Skeletal muscle tissue (tissue), 4 donors: Measurements from ENCODE around the gene TMEM45A. TPM values are rescaled to one million over a fixed set of nuclear protein-coding genes. Genes with fewer than 3 reads are reported as not detected.
"Not testable (repeated sequence)": the region's sequence is repeated elsewhere in the genome, so short reads cannot be mapped to it uniquely, and the experiment has no call there.

Experiments
- H3K27ac ChIP-seq: one replicate; pipeline ENCODE4 v1.7.0; 2013; ENCODE audit warnings: mild to moderate bottlenecking, low read depth, low read length, inconsistent platforms
- H3K27me3 ChIP-seq, 3 donors: one replicate each; pipeline ENCODE4 v1.7.0; 2013; ENCODE audit warnings: low read length in 3 of 3; ENCODE audit not compliant: control insufficient read depth in 3 of 3, insufficient read depth in 3 of 3
- H3K36me3 ChIP-seq, 3 donors: one replicate each; pipeline ENCODE4 v1.7.0; 2013; ENCODE audit warnings: low read length in 3 of 3; ENCODE audit not compliant: control insufficient read depth in 3 of 3, insufficient read depth in 3 of 3
- H3K4me1 ChIP-seq, 3 donors: one replicate each; pipeline ENCODE4 v1.7.0; 2013; ENCODE audit warnings: low read length in 3 of 3, mild to moderate bottlenecking in 3 of 3; ENCODE audit not compliant: control insufficient read depth in 3 of 3, insufficient read depth in 3 of 3
- H3K4me3 ChIP-seq, 3 donors: one replicate each; pipeline ENCODE4 v1.7.0; 2013; ENCODE audit warnings: low read length in 3 of 3
- H3K9ac ChIP-seq, 3 donors: one replicate each; pipeline ENCODE4 v1.7.0; 2013; ENCODE audit warnings: low read length in 3 of 3, mild to moderate bottlenecking in 3 of 3, moderate library complexity in 2 of 3, low read depth in 1 of 3
- H3K9me3 ChIP-seq, 3 donors: one replicate each; pipeline ENCODE4 v1.7.0; 2013; ENCODE audit warnings: low read length in 3 of 3; ENCODE audit not compliant: control insufficient read depth in 3 of 3
- total RNA-seq: library from RNA; depleted of rRNA; stranded (reverse); fragments of >200 nt; gene quantifications from one replicate; pipeline ENCODE4 v1.2.3, GENCODE V29; 2014
- donor health status: Osteomylitis.

The TMEM45A gene
- total RNA-seq, 1 donor from 2014 or later, result 15.7 TPM

- H3K9ac ChIP-seq, H3K4me1 ChIP-seq, H3K27ac ChIP-seq, H3K9me3 ChIP-seq, H3K4me3 ChIP-seq, H3K27me3 ChIP-seq, H3K36me3 ChIP-seq: not testable (repeated sequence)
These were observed 89.7 kb downstream of the TMEM45A start for GRCh38 chr3:100582157-100582556.

GRCh38 chr3:100584101-100584660, 91.8 kb downstream of the TMEM45A start:
- Histone ChIP-seq H3K9ac (no peak overlapping the region), H3K36me3 (no peaks in the 10 kb centered on the region), H3K9me3 (no peaks in the 10 kb centered on the region), H3K27me3 (no peaks in the 10 kb centered on the region), H3K4me1 (no peaks in the 10 kb centered on the region), H3K4me3 (no peak overlapping the region), H3K27ac (no peak overlapping the region)

GRCh38 chr3:100586832-100587231, 94.4 kb downstream of the TMEM45A start:
- peaks cover 0 to 2% (median 0%) of the 10 kb centered on the region in 3 donors for H3K4me1 ChIP-seq
- H3K9me3 ChIP-seq, result no peaks in the 10 kb centered on the region
- H3K27me3 ChIP-seq, result no peaks in the 10 kb centered on the region
- no peak overlapping the region for H3K9ac ChIP-seq
- H3K4me3 ChIP-seq, result no peak overlapping the region
- no peak overlapping the region for H3K27ac ChIP-seq
- no peaks in the 10 kb centered on the region for H3K36me3 ChIP-seq

GRCh38 chr3:100588251-100588650, 95.8 kb downstream of the TMEM45A start:
- Histone ChIP-seq H3K27ac (no peak overlapping the region), H3K9ac (no peak overlapping the region), H3K27me3 (no peaks in the 10 kb centered on the region), H3K9me3 (no peaks in the 10 kb centered on the region), H3K36me3 (no peaks in the 10 kb centered on the region), H3K4me3 (no peak overlapping the region), H3K4me1 (peaks cover 0 to 2% (median 0%) of the 10 kb centered on the region in 3 donors)

- Histone ChIP-seq H3K36me3 (no peaks in the 10 kb centered on the region), H3K27ac (no peak overlapping the region), H3K4me1 (peaks cover 0 to 2% (median 0%) of the 10 kb centered on the region in 3 donors), H3K27me3 (no peaks in the 10 kb centered on the region), H3K4me3 (peak overlapping the region in 2 of 3 donors; percentile 4 to 46), H3K9me3 (no peaks in the 10 kb centered on the region), H3K9ac (no peak overlapping the region)
These were observed 97.9 kb downstream of the TMEM45A start for GRCh38 chr3:100590114-100590839.

- Histone ChIP-seq H3K27me3 (no peaks in the 10 kb centered on the region), H3K27ac (no peak overlapping the region), H3K9ac (no peak overlapping the region), H3K9me3 (no peaks in the 10 kb centered on the region), H3K4me1 (peaks cover 0 to 2% (median 0%) of the 10 kb centered on the region in 3 donors), H3K36me3 (no peaks in the 10 kb centered on the region), H3K4me3 (no peak overlapping the region)
These were observed 98.4 kb downstream of the TMEM45A start for GRCh38 chr3:100590840-100591147.

- no peaks in the 10 kb centered on the region for H3K36me3 ChIP-seq
- H3K4me3 ChIP-seq, result no peak overlapping the region
- H3K9ac ChIP-seq, result no peak overlapping the region
- no peaks in the 10 kb centered on the region for H3K27me3 ChIP-seq
- no peak overlapping the region for H3K27ac ChIP-seq
- H3K9me3 ChIP-seq, result no peaks in the 10 kb centered on the region
- H3K4me1 ChIP-seq, result peaks cover 0 to 2% (median 0%) of the 10 kb centered on the region in 3 donors
These were observed 99.0 kb downstream of the TMEM45A start for GRCh38 chr3:100591411-100591810.

GRCh38 chr3:100600181-100601042, 108.0 kb downstream of the TMEM45A start:
- Histone ChIP-seq H3K9me3 (no peaks in the 10 kb centered on the region), H3K4me3 (no peak overlapping the region), H3K4me1 (no peaks in the 10 kb centered on the region), H3K27me3 (no peaks in the 10 kb centered on the region), H3K27ac (no peak overlapping the region), H3K36me3 (no peaks in the 10 kb centered on the region), H3K9ac (no peak overlapping the region)

- H3K4me1 ChIP-seq, result no peaks in the 10 kb centered on the region
- peak overlapping the region in 2 of 3 donors; percentile 6 to 14 for H3K4me3 ChIP-seq
- no peak overlapping the region for H3K27ac ChIP-seq
- H3K9ac ChIP-seq, result no peak overlapping the region
- H3K27me3 ChIP-seq, result no peaks in the 10 kb centered on the region
- H3K36me3 ChIP-seq, result no peaks in the 10 kb centered on the region
- no peaks in the 10 kb centered on the region for H3K9me3 ChIP-seq
These were observed 110.4 kb downstream of the TMEM45A start for GRCh38 chr3:100602506-100603444.
